HG03354 (cell line): Measurements from ENCODE around the gene ATP8A2.
"Not testable (repeated sequence)": the region's sequence is repeated elsewhere in the genome, so short reads cannot be mapped to it uniquely, and the experiment has no call there.

Experiments used
- ATAC-seq: cut with Tn5 transposase; IDR thresholded peaks from one replicate; pipeline ENCODE4 v1.9.1; 2021; ENCODE audit warnings: mild to moderate bottlenecking; ENCODE audit not compliant: unreplicated experiment, poor library complexity, severe bottlenecking

Gene ATP8A2

DNA sequence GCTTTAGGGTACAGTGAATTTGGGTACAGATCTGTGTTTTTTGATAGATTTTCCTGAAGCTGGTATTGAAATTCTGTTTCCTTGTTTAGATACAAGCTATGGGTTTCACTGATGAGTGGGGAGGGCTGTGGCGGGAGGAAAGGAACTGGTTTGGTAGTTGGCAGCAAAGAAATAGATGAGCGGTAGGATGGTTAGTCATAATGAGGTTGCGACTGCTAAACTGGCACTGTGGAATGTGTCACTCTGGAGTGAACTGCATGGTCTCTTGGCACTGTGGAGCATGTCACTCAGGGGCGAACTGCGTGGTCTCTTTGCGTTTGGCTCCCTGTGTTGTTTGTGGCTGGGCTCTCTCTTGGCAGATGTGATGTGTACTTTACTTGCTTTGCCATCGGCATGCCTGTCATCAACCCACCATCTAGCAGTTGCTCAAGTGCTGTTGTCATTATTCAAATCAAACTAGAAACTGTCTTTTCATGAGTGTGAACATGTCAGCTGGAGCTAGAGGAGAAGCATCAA is 82.1 kb downstream of the ATP8A2 start:
- ATAC-seq = no peak

GRCh38 chr13:25455146-25455545 is 83.4 kb downstream of the ATP8A2 start:
- ATAC-seq = no peak

DNA sequence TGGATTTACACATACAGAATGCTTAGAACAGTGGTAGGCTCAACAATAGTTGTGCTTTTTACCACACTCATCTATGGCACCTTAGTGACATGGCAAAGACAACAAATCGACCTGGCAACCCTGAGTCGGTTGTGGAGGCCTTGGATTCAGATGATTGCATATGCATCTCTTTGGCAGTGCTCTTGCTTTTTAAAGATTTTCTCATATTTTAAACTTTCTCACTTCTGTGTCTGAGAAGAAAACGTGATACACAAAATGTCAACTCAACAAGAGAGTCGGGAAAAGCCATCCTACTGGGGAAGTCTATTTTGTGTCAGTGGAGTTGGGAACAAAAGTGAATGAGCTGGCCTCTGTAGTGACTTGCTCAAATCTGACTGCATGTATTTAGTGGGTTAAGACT is 85.8 kb downstream of the ATP8A2 start:
- ATAC-seq = no peak

- ATAC-seq = no peak
Observed at GRCh38 chr13:25462301-25463125, 90.7 kb downstream of the ATP8A2 start.

DNA sequence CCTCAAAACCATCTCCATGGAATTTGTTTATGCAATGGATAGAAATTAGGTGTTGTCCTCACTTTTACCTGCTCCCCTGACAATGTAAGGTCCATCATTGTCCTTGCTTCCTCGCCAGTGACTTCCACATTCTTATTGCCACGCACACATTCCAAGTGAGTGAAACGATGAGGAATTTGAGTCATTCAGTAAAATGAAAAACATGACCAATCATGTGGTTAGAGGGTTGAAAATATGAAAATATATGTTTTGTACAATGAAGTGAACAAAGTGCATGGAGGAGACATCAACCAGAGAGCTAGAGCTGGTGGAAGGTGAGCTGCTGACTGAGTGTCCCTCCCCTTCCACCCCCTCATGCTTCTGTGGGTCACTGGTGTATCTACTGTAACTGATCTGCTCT is 91.7 kb downstream of the ATP8A2 start:
- no peak for ATAC-seq

GRCh38 chr13:25466880-25467279 is 95.1 kb downstream of the ATP8A2 start:
- no peak for ATAC-seq

DNA sequence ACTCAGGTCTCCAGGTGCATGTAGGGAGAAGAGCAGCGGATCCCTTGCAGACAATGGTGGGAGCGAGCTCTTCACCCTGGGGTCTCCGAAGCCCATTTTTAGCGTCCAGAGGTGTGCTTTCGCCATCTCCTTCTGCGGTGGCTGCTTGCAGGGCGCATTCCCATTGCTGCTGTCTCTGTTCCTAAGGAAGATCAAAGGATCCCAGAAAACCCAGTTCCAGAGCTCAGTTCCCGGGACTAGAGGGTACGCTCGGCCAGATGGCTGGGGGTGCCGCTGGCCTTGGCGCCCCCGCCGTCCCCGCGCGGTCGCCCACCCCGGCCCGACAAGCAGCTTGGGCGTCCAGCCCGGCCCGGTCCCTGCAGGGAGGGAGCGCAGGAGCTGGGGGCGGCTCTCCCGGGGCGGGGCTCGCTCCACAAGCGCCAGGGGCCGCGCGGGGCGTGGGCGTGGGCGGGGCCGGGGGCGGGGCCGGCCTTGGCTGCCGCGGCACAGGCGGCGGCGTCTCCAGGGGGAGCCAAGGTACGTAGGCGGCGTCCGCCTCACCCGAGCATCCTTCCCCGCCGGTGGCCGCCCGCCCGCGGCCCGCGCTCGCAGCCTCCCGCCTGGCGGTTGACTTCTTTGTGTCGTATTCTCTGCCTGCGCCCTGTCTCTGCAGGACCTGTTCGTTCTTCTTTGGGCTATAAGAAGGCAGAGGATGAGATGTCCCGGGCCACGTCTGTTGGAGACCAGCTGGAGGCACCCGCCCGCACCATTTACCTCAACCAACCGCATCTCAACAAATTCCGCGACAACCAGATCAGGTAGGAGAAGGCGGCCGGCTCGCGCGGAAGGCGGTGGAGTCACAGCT is 96.8 kb downstream of the ATP8A2 start:
- no peak for ATAC-seq

GRCh38 chr13:25469169-25469525 is 97.4 kb downstream of the ATP8A2 start:
- no peak for ATAC-seq

GRCh38 chr13:25473864-25474263 is 102.1 kb downstream of the ATP8A2 start:
- no peak for ATAC-seq

GRCh38 chr13:25478186-25478585 is 106.4 kb downstream of the ATP8A2 start:
- ATAC-seq = no peak

GRCh38 chr13:25489238-25489637 is 117.5 kb downstream of the ATP8A2 start:
- no peak for ATAC-seq

DNA sequence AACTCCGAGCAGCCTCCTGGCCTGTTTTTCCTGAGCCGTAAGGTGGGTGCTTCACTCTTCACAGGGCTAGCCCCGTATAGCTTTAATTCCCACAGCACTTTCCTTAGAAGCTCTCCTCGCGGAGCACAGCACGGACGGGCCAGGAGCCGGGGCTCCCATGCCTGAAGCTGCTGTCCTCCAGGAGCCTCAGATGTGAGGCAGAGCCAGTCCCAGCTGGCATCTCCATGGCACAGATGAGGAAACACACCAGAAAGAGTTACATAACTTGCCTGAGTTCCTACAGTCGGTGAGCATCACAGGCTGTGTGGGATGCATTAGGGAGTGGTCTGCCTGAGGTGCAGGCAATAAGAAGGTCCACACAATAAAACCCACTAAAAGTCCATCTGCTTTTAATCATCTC is 118.5 kb downstream of the ATP8A2 start:
- ATAC-seq = no peak

GRCh38 chr13:25493931-25494640 is 122.3 kb downstream of the ATP8A2 start:
- ATAC-seq = no peak

- no peak for ATAC-seq
Observed at GRCh38 chr13:25494698-25495411, 123.1 kb downstream of the ATP8A2 start.

- no peak for ATAC-seq
Observed at GRCh38 chr13:25501231-25501630, 129.5 kb downstream of the ATP8A2 start.

- no peak for ATAC-seq
Observed at GRCh38 chr13:25502031-25502430, 130.3 kb downstream of the ATP8A2 start.

DNA sequence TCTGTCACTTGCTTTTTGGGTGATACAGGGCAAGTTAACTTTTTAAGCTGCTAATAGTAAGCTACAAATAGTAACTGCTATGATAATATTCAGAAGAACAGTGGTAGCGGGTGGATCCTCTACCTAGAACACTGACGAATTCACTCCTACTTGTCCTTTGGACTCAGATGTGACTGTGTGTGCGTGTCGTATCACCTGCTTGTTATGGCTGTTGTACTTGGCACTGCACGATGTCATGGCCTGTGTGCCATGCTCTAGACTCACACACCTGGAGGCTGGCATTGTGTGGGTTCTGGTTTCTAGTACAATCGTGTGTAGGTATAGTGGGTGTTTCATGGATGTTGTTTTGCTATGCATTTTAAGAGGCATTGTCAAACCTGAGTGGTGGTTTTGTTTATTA is 130.8 kb downstream of the ATP8A2 start:
- no peak for ATAC-seq

DNA sequence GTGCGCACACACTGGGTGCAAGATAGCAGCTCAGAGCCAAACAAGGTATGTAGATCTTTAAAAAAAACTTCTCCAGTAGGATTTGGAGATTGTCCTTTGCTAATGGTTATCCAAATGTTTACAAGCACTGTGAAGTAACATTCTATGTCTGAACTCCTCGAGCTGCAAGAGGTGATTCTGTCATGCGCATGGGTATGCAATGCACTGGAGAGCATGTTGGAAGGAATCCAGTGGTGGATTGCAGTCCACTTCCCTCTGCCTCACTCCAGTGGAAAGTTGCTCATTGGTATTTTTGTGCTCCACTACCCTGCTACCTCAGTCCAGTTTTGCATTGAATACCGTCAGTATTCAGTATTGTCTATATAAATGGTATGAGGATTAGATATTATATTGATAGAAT is 132.1 kb downstream of the ATP8A2 start:
- no peak for ATAC-seq

GRCh38 chr13:25507841-25508240 is 136.1 kb downstream of the ATP8A2 start:
- ATAC-seq = no peak

DNA sequence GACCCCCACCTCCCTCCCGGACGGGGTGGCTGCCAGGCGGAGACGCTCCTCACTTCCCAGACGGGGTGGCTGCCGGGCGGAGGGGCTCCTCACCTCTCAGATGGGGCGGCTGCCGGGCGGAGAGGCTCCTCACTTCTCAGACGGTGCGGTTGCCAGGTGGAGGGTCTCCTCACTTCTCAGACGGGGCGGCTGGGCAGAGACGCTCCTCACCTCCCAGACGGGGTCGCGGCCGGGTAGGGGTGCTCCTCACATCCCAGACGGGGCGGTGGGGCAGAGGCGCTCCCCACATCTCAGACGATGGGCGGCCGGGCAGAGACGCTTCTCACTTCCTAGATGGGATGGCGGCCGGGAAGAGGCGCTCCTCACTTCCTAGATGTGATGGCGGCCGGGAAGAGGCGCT is 141.3 kb downstream of the ATP8A2 start:
- ATAC-seq = not testable (repeated sequence)
